GM12801 (cell line): Measurements from ENCODE around the gene AURKAIP1.

Experiments
- CTCF ChIP-seq: IDR thresholded peaks from one replicate; pipeline ENCODE4 v1.5.1; 2011; ENCODE audit warnings: control low read depth; ENCODE audit not compliant: insufficient read length; ENCODE audit errors: extremely low read depth

The AURKAIP1 gene

GRCh38 chr1:1394116-1394515, 19.1 kb upstream of the AURKAIP1 start:
- no peak for TF ChIP-seq CTCF

GRCh38 chr1:1393428-1393827, 18.4 kb upstream of the AURKAIP1 start:
- TF ChIP-seq CTCF, result no peak

- TF ChIP-seq CTCF, result no peak
Observed at GRCh38 chr1:1393014-1393413, 18.0 kb upstream of the AURKAIP1 start.

- TF ChIP-seq CTCF, result no peak
Observed at GRCh38 chr1:1391225-1391624, 16.2 kb upstream of the AURKAIP1 start.

- TF ChIP-seq CTCF, result no peak
Observed at GRCh38 chr1:1390675-1391074, 15.7 kb upstream of the AURKAIP1 start.

GRCh38 chr1:1388078-1388472, 13.1 kb upstream of the AURKAIP1 start:
- no peak for TF ChIP-seq CTCF

GRCh38 chr1:1387098-1388077, 12.4 kb upstream of the AURKAIP1 start:
- TF ChIP-seq CTCF, result no peak
